22Rv1 (cell line): ENCODE results near the gene ITPK1.

Source experiments
- CTCF ChIP-seq: fragments of 450-650 bp; IDR thresholded peaks from 2 replicates; pipeline ENCODE4 v1.5.1; 2017; ENCODE audit warnings: mild to moderate bottlenecking
- ZFX ChIP-seq: fragments of 450-650 bp; IDR thresholded peaks from 2 replicates; pipeline ENCODE4 v1.6.1; 2017; ENCODE audit warnings: antibody characterized with exemption, borderline replicate concordance

GRCh38 chr14:93110856-93111419 is 4.8 kb downstream of the ITPK1 start:
- TF ChIP-seq CTCF = no peak
- TF ChIP-seq ZFX = no peak
